ENCODE measurements around the gene RPS6KL1.

DNA sequence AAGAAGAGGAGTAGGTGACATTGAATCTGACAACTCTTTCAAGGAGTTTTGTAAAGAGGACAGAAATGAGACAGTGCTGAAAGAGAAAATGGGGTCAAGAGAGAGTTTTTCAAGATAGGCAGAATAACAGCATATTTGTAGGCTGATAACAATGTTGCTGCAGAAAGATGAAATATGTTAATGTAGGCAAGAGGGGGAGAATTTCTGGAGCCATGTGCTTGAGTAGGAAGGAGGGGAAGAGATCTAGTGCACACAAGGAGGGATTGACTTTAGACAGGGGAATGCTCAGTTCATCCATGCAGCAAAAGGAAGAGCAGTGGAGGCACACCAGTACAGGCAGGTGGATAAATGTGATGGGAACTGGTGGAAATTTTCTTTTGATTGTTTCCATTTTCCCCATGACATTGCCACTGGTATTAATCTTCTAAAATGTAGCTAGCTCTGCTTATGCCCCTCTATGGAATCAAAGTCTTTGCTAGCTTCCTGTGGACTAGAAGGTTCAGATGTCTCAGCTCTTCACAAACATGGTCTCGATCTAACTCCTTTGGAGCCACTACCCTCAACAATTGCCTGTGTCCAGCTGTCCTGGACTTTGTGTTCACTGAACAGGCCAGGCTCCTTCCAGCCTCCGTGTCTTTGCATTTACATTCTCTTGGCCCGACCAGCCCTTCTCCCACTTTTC, 56.2 kb downstream of the RPS6KL1 start:
- TF ChIP-seq, protein P1, sequence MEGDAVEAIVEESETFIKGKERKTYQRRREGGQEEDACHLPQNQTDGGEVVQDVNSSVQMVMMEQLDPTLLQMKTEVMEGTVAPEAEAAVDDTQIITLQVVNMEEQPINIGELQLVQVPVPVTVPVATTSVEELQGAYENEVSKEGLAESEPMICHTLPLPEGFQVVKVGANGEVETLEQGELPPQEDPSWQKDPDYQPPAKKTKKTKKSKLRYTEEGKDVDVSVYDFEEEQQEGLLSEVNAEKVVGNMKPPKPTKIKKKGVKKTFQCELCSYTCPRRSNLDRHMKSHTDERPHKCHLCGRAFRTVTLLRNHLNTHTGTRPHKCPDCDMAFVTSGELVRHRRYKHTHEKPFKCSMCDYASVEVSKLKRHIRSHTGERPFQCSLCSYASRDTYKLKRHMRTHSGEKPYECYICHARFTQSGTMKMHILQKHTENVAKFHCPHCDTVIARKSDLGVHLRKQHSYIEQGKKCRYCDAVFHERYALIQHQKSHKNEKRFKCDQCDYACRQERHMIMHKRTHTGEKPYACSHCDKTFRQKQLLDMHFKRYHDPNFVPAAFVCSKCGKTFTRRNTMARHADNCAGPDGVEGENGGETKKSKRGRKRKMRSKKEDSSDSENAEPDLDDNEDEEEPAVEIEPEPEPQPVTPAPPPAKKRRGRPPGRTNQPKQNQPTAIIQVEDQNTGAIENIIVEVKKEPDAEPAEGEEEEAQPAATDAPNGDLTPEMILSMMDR (IDR thresholded peaks at IDR 0.05): no peak
- TF ChIP-seq POLR2A (IDR thresholded peaks at IDR 0.05): no peak

Data from Peyer's patch (tissue), 4 donors.